ENCODE results near the gene FBLN1.

FBLN1 gene

GRCh38 chr22:45640941-45641621, 138.4 kb downstream of the FBLN1 start:
- DNase-seq (ENCODE audit: low read depth), result no peak

- no peak for DNase-seq (ENCODE audit: low read depth)
These were observed 140.3 kb downstream of the FBLN1 start for GRCh38 chr22:45642986-45643385.

- no peak for DNase-seq (ENCODE audit: low read depth)
These were observed 142.0 kb downstream of the FBLN1 start for GRCh38 chr22:45644714-45645113.

DNA sequence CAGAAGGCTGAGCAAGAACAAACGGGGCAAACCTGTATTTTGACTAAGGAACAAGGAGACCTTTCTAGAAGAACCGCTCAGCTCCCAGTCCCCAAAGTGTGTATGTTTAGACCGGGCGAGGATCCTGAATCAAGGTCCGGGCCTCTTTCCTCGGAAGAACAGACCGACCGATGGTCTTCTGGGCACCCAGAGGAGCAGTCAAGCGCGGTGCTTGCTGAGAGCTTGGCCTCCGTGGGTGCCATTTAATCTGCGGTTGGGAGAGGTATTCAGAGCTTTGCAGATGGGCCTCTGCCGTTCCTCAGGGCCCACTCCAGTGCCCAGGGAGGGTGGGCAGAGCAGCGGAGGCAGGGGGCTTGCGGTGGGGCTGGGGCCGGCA, 142.5 kb downstream of the FBLN1 start:
- no peak for DNase-seq (ENCODE audit: low read depth)

- DNase-seq (ENCODE audit: low read depth), result no peak
These were observed 143.1 kb downstream of the FBLN1 start for GRCh38 chr22:45645526-45646414.

DNA sequence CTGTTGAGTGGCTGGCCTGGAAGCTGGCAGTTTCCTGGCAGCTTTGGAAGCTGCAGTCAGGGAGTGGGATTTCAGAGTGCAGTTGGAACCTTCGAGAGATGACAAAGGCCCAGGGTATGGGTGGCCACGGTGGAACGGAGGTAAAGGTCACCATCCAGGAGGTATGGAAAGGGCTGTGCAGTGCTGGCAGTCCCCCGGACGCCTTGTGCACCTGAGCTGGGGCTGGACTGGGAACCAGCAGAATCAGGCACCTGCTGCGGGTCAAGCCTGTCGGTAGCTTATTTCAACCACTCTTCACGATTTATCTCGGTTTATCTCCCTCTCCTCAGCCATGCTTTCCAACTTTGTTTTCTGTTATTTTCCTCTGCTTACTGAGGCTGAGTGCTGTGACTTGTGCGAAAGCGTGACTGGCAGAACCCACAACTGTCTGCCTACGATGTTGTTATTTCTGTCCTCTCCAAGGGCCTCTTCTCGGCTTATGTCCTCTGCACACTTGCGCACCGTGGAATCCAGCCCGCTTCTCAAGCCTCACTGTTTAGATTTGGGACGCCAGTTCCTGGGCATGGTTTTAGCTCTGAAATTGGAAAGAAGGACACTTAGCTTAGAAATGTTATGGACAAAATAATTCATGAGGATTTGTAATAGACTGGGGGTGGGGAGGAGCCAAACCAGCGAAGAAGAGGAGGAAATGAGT, 145.0 kb downstream of the FBLN1 start:
- no peak for DNase-seq (ENCODE audit: low read depth)

DNA sequence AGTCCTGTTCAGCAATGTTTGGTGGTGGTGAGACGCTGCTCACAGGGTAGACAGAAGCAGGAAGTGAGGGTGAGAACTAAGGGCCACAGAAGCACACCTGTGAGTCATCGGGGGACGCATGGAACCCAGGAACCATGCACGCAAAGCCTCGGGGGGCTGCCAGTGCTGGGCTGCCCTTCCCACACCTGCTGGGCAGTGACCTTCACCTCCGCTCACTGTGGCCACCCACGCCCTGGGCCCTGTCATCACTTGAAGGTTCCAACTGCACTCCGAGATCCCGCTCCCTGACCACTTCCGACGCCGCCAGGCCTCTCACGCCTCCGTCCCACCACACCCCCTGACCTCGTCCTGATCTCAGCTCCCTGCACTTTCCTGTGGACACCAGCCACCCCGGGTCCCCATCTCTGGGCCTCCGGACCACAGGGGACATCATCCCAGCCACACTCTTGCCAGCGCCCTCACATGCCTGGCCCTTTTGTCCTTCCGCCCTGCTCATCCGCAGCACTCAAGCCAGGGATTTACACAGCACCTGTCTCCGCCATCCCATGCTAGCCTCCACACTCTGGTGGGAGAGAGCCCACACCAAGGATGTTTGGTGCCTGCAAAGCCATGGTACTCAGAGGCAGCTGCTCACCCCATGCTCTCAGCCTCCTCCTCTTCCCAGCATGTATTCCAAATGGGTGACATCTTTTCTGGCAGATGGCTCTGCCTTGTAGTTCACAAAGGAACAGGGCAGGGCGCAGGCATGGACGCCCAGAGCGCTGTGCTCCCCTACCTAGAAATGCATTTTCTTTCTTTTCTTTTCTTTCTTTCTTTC, 145.8 kb downstream of the FBLN1 start:
- DNase-seq (ENCODE audit: low read depth), result no peak

- DNase-seq (ENCODE audit: low read depth), result no peak
These were observed 147.1 kb downstream of the FBLN1 start for GRCh38 chr22:45649809-45650208.

DNA sequence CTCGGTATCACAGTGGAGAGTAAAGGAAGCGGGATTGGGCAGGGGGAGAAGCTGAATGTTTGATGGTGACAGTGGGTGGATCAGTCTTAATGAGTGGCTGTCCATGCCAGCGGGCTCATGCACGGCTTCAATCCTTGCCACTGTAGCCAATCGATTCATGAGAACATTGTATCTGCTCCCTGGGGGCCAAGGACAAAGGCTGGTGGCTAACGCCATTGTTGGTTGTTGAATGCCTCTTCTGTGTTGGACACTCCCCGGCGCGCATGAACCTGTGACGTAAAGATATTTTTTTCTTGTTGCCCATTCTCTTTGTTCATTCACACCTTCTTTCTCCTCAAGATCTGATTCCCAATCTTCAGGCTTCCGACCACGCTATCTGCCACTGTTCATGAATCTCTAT, 148.0 kb downstream of the FBLN1 start:
- no peak for DNase-seq (ENCODE audit: low read depth)
